ENCODE results near the gene BICC1. TPM values are rescaled to one million over a fixed set of nuclear protein-coding genes. Genes with fewer than 3 reads are reported as not detected.

BICC1 gene
- total and polyA plus RNA-seq, 2 of the 8 experiments (the other 6 are each of a cell fraction or from before 2014, with no cell fraction given), result 0.20 to 0.73 TPM

DNA sequence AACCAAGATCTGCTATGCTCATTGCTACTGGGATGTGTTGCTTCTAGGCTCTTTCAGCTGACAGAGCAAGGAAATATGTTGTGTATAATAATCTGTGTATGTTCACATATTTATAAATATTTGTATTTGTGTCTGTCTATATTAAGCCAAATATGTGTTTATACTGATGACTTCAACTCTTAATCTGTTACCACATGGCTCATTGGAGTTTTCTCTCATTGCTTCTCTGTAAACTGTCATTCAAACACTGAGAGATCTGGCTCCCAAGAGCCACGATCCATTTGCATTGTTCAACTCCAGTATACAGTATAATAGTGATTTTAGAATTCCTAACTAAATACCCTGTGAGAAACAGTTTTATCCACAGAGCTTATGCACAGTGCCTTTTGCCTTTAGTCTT is 35.3 kb downstream of the BICC1 start:
- Histone ChIP-seq H2BK20ac (ENCODE audit: low read length) (no peak overlapping the region), H3K4me2 (ENCODE audit: insufficient read depth in 1 of 2, low read depth in 2 of 2, low read length in 2 of 2) (no peak overlapping the region), H3K56ac (replicated peaks; ENCODE audit: insufficient read length, low read depth, low read length) (no peak overlapping the region), H3K23me2 (ENCODE audit: low read depth, low read length) (no peaks in the 10 kb centered on the region; the same call in 1 of the 2 replicates), H3K4me1 (replicated peaks in 1 of 4; ENCODE audit: control insufficient read depth in 3 of 4, insufficient read depth in 4 of 4, low read length in 3 of 4) (no peaks in the 10 kb centered on the region), H3K79me2 (ENCODE audit: control insufficient read depth in 1 of 2, insufficient read depth in 2 of 2, low read length in 2 of 2) (no peaks in the 10 kb centered on the region), H3K4ac (replicated peaks; ENCODE audit: insufficient read length, low read depth, low read length) (no peak overlapping the region), H2BK5ac (ENCODE audit: low read depth, low read length) (no peak overlapping the region), H3K9me3 (ENCODE audit: insufficient read depth in 2 of 2, low read depth in 1 of 2, low read length in 1 of 2) (no peaks in the 10 kb centered on the region), H2BK15ac (ENCODE audit: low read length) (no peak overlapping the region), H3K36me3 (ENCODE audit: control insufficient read depth in 2 of 4, insufficient read depth in 4 of 4, low read length in 3 of 4) (no peaks in the 10 kb centered on the region), H3K14ac (ENCODE audit: insufficient read length) (no peak overlapping the region), H2BK120ac (replicated peaks; ENCODE audit: low read depth, low read length) (no peak overlapping the region), H4K91ac (replicated peaks; ENCODE audit: insufficient read length, low read length) (no peak overlapping the region), H4K20me1 (replicated peaks in 1 of 2; ENCODE audit: control insufficient read depth in 1 of 2, insufficient read depth in 2 of 2, low read length in 2 of 2) (no peaks in the 10 kb centered on the region), H3K23ac (ENCODE audit: insufficient read length) (no peak overlapping the region), H4K5ac (ENCODE audit: insufficient read length, low read depth, low read length) (no peak overlapping the region), H3K27ac (ENCODE audit: low read depth, low read length) (no peak overlapping the region), H2BK12ac (ENCODE audit: low read depth, low read length) (no peak overlapping the region), H2AK5ac (ENCODE audit: low read depth, low read length) (no peak overlapping the region), H3K4me3 (ENCODE audit: extremely low read depth in 1 of 4, insufficient read depth in 2 of 4, low read depth in 3 of 4, low read length in 4 of 4) (no peak overlapping the region), H3K9ac (replicated peaks in 1 of 4; ENCODE audit: extremely low read depth in 1 of 4, low read depth in 3 of 4, low read length in 3 of 4) (no peak overlapping the region), H2AFZ (ENCODE audit: low read length) (no peak overlapping the region), H4K8ac (ENCODE audit: extremely low read depth, insufficient read depth, low read length) (no peak overlapping the region), H3K18ac (ENCODE audit: extremely low read depth, low read length) (no peak overlapping the region), H3K27me3 (replicated peaks in 1 of 4; ENCODE audit: control insufficient read depth in 3 of 4, extremely low read depth in 1 of 4, insufficient read depth in 3 of 4, low read length in 3 of 4) (no peaks in the 10 kb centered on the region), H3K79me1 (ENCODE audit: low read depth, low read length) (no peaks in the 10 kb centered on the region)
- TF ChIP-seq SP4 (IDR thresholded peaks at IDR 0.05; ENCODE audit: low read length) (no peak), GTF2F1 (IDR thresholded peaks at IDR 0.05; ENCODE audit: borderline replicate concordance, low read depth, low read length) (no peak), ZNF274 (IDR thresholded peaks at IDR 0.05; ENCODE audit: borderline replicate concordance, extremely low read depth, low read length) (no peak), POLR2AphosphoS5 (IDR thresholded peaks at IDR 0.05; ENCODE audit: low read depth, low read length) (no peak), CBX8 (IDR thresholded peaks at IDR 0.05; ENCODE audit: borderline replicate concordance, low read depth, low read length) (no peak)
- TF ChIP-seq, protein P1, sequence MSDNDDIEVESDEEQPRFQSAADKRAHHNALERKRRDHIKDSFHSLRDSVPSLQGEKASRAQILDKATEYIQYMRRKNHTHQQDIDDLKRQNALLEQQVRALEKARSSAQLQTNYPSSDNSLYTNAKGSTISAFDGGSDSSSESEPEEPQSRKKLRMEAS (IDR thresholded peaks at IDR 0.05), result no peak
- TF ChIP-seq, protein P2, sequence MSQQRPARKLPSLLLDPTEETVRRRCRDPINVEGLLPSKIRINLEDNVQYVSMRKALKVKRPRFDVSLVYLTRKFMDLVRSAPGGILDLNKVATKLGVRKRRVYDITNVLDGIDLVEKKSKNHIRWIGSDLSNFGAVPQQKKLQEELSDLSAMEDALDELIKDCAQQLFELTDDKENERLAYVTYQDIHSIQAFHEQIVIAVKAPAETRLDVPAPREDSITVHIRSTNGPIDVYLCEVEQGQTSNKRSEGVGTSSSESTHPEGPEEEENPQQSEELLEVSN (IDR thresholded peaks at IDR 0.05), result no peak
- TF ChIP-seq, protein P3, sequence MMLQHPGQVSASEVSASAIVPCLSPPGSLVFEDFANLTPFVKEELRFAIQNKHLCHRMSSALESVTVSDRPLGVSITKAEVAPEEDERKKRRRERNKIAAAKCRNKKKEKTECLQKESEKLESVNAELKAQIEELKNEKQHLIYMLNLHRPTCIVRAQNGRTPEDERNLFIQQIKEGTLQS (IDR thresholded peaks at IDR 0.05; ENCODE audit: insufficient read depth, low read depth, low read length), result no peak
- WGBS, 2 experiments (ENCODE audit: extremely low coverage in 1 of 2, insufficient coverage in 1 of 2, insufficient read length in 1 of 2, insufficient replicate concordance in 2 of 2, low coverage in 1 of 2, low lambda C conversion rate in 2 of 2, missing lambda C conversion rate in 1 of 2), result 93% methylated on average over 1 of the region's 1 CpG; no CpG with 5 or more reads in 1 of the 2 experiments
- no peak for FAIRE-seq
- ChIA-PET POLR2A (ENCODE audit: partially characterized antibody) (no interaction called here), CTCF (ENCODE audit: partially characterized antibody) (interaction anchor here (1.0 to 1.2 kb wide), 2 partner anchors 10 to 17 kb away, joined by 4 read pairs; no protein-coding TSS in a partner anchor)
- DNase-seq (ENCODE audit: low read depth in 1 of 2, low spot score in 2 of 2), result no peak
